ENCODE data around the gene GLRX3.

DNA sequence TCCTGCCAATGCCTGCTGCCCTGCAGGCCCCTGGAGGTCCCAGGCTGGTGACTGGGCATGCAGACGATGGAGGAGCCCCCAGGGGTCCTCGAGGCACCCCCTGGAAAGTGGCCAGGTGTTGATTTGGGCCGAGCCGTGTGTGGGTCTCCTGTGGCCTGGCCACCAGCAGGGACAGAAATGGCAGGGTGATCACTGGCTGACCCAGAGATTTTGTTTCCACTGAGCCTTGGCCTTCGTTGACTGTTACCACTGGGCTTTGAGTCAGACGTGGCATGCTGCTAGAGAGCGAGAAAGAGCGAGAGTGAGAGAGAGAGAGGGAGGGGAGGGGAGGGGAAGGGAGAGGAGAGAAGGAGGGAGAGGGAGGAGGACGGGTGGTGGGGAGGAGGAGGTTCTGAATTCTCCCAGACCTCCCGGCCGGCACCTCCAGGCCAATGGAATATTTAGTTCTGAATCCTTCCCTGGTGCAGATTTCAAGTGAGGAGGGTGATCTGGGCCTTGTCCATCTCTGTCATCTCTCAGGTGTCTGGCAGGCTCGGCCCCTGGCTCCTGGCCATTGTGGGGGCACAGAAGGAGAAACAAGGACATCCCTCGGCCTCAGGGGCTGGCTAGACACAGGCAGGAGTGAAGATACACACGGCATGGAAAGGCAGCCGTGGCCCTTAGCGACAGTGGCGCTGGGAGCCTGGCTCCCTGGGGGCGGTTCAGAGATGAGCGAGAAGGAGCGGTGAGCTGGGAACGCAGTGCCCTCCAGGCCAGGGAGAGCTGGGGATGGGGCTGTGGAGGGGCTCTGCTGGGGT is 58.2 kb downstream of the GLRX3 start:
- TF ChIP-seq CTCF (IDR thresholded peaks at IDR 0.05), result no peak
- TF ChIP-seq POLR2A (IDR thresholded peaks at IDR 0.05), result no peak
- TF ChIP-seq POLR2AphosphoS5 (IDR thresholded peaks at IDR 0.05; ENCODE audit: insufficient read depth in 1 of 2, low read depth in 1 of 2), result no peak

Data from vagina (tissue), 2 donors.